HG02938 (cell line): ENCODE measurements around the gene COL5A1.
"Not testable (repeated sequence)": the region's sequence is repeated elsewhere in the genome, so short reads cannot be mapped to it uniquely, and the experiment has no call there.

Experiments
- ATAC-seq: cut with Tn5 transposase; IDR thresholded peaks from one replicate; pipeline ENCODE4 v1.9.1; 2021; ENCODE audit warnings: mild to moderate bottlenecking, moderate library complexity; ENCODE audit not compliant: unreplicated experiment

The COL5A1 gene

DNA sequence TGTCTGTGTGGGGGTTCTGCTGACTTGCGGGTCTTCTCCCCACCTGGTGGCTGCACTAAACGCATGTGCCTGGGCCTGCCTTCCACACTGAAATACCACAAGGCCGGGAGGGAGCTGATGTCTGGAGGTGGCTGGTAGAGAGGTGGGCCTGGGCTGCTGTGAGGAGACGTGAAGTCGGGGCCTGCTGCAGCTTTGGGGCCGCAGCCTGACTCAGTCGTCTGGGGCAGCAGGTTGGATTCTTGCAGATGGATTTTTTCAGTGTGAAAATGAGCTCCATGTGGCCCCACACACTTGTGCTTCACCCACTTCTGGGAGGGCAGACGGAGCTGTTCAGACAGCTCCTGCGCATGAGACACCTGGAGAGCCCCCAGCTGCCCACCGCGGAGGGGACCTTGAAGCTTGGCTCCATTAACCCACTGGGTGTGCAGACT lies 29.3 kb downstream of the COL5A1 start:
- ATAC-seq = no peak

DNA sequence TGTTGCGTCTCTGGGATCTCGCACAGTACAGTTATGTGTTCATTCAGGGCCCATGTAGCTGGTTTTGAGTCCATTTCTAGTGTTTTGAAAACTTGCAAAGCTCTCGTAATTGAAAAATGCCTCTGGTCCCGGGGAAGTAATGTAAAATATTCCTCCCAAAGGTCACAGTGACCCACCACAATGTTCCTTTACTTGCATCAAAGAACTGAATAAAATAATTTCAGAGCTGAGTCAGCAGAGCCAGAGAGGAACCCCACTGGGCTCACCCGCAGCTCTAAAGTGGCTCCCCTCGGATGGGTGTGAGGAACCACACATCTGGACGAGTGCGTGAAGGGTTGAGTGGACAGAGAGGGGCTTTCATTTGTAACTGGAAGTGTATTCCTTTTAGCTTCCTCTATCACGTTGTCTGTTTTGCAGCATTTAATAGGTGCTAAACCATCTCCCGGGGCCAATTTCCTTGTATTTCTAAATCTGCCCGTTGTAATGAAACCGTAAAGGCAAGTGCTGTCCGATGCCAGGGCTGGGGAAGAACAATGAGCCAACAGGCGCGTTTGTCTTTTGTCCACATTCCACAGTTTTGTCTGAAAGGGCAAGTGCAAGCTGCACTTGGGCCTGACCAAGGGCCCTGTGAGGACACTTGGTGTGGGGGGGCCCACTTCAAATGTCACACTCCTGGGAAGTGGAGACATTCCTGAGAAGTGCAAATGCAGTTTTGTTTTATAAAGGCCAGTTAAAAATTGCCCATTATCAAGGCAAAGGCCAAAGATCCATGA lies 29.9 kb downstream of the COL5A1 start:
- ATAC-seq = no peak

DNA sequence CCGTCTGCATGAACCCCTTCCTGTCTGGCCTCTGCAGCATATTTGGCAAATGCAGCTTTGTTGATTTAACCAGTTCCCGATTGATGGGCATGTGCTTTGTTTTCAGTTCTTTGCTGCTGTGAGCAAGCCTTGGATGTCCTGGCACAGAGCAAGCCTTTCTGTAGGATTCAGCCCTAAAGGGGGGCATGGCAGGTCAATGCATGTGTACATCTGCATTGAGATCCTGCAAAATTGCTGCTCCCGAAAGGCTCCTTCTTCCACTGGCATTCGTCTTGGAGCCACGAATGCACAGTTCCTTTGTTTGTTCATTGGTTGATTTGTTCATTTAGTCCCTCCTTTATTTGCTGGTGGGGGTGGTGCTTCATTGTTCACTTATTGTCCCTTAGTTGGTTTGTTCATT lies 34.8 kb downstream of the COL5A1 start:
- ATAC-seq = no peak

DNA sequence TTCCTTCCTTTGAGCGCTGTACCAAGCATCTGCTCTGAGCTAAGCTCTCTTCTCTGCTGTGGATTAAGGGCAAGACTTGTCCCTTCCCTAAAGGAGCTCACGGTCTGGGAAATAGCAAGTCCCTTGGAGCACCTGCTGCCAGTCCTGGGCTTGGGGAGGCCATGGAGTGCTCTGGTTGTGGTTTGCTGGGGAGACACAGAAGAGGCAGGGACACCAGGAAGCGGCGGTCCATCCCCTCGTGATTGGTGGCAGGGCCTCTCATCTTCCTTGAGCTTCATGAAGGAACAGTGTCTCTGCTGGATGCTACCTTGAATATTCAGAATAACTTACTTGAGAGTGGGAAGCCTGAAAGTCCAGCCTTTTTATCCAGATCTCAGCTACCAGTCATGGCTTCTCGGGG lies 35.3 kb downstream of the COL5A1 start:
- ATAC-seq = no peak

DNA sequence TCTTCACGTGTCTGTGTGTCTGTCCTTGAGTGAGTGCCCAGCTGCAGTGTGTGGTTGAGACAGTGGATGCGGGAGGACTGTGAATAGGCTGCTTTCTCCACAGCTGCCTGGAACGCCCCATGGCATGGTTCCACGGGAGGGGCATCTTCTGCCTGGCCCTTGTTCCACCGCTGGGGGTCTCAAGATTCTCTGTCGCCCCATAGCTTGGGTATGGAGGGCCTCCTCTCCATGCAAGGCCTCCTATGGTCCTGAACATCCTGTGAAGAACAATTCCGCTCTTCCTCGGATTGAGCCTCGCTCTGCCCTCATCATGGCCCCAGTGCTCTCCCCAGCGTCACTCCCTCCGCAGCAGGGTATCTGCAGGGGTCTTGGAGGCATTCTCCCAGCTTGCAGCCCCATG lies 36.1 kb downstream of the COL5A1 start:
- no peak for ATAC-seq

DNA sequence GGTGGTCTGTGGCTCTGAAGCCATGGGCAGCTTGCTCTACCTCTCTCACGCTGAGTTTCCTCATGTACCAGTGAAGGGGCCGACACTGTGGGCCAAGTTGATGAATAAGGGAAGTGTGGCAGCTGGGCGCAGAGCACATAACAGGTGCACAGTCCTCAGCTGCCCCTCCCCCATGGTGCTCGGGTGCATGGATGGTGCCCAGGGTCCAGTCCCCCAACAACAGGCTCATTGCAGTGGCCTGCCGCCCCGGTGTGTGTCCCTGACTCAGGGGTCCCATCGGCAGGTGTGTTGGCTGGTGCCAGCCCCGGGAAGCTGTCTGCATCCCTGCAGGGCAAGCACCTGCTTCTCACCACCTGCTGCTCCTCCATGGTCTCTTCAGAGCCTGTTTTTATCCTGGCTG lies 36.6 kb downstream of the COL5A1 start:
- ATAC-seq = no peak

DNA sequence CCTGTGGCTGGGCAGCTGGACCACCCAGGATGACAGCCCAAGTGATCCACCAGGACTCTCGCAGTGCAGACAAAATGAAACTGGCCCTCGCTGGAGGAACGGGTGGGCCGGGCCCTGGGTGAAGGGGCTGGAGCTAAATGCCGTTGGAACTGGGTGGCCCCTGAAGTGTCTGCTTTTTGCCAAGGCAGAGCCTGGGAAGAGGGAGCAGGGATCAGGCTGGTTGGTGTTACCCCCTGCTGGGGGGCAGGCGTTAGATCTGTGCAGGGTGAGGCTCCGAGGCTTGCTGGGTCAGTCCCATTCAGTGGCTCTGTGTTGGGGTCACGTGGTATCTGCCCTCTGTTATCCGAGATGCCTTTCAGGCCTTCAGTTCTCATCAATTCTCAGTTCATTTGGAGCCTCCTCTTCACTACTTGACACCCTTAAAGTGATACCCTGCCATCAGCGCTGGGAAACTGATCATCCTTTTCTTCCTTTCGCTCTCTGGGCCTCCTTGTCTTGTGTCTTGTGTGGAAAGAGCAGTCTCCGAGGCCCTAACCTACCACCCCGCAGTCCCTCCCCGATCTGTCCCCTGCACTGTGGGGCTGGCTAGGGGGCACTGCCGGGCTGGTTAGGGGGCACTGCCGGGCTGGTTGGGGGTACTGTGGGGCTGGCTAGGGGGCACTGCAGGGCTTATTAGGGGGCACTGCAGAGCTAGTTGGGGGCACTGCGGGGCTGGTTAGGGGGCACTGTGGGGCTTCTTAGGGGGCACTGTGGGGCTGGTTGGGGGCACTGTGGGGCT lies 37.3 kb downstream of the COL5A1 start:
- ATAC-seq = no peak

DNA sequence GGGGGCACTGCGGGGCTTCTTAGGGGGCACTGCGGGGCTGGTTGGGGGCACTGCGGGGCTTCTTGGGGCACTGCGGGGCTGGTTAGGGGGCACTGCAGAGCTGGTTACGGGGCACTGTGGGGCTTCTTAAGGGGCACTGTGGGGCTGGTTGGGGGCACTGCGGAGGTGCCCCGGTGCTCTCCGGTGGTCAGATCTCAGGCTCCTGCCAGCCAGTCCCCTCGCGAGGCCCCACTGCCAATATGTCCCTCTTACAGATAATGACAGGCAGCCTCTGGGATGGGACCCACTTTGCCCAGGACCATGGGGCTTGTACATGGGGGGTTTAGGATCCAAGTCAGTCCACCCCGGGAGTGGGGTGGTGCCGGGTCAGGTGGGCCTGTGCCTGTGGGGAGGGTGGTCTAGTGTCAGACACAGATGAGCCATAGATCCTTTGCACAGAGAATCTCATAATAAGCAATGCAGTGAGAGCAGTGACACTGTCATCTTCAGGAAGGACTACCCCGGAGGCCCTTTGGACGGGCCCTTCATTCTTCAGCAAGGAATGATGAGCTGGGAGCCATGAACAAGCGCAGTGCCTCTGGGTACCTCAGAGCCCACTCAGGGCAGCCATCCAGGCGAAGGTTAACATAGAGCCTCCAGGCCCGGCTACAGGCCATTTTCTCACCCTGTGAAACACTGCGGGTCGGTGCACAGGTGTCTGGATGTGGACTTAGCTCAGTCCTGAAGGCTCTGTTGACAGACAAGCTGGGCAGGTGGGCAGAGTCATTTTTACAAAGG lies 38.2 kb downstream of the COL5A1 start:
- no peak for ATAC-seq

DNA sequence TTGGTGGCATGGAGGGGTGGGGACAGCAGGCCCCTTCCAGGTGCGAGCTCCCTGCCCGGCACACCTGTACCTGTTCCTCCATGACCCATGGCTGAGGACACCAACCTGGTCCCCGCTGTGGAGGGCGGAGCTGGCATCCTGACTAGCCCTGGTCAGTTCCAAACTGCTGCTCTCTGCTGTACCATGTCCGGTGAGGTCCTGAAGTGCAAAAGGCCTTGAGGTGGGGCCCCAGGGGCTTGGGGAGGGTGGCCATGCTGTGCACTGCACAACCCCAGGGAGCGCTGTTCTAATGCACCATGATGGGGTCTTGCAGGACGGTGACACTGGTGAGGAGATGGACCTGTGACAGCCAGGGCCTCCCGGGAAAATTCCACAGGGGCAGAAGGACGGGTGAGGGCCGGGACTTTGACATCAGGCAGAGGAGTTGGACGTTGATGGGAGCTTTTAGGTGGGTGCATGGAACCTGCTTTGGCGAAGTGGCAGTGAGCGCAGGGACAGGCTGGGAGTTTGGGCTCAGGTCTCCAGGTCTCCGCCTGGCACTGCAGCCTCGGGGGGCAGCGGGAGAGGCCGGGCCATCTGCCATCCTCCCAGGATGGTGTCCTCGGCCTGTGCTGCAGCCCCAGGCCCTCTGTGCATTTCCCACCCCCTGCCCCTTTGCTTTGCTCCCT lies 38.9 kb downstream of the COL5A1 start:
- no peak for ATAC-seq

DNA sequence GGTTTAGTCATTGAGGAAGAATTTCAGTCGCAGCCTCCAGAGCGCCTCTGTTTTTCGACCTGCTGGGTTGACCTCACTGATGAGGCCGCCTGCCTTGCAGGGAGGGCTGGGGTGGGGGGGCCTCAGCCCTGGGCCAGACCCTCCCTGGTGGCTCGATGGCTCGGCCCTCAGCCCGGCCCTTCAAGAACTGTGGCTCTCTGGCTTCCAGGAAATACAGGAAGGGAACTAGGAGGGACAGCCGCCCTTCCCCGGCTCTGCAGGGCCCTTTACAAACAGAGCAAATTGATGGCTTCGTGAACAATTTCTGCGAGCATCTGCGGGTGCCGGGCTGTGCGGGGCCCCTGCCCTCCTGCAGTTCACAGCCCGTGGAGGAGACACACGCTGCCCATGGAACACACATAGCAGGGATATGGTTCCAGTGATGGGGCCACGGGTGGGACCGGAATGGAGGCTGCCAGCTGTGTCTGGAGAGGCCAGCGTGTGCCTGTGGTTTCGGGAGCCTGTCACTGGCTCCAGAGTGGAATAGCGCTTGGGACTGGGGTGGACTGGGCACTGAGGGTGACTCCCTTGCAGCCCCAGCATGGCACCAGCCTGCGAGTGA lies 39.6 kb downstream of the COL5A1 start:
- no peak for ATAC-seq

DNA sequence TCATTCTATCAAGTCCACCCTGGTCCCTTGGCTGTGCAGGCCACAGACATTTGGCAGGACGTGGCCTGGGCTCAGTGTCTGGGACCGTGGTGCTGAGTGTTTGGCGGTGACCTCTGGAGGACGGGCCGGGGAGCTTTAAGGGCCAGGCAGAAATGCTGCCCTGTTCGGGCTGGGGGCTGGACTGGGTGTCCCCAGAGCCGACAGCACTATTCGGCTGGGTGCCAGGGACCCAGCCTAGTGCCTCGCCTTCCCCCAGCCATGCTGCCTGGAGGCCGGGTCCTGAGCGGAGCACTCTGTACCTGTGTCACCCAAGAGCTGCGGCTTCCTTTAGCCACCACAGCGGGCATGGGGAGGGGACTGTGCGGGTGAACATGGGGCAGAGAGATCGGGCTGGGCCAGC lies 40.4 kb downstream of the COL5A1 start:
- no peak for ATAC-seq

DNA sequence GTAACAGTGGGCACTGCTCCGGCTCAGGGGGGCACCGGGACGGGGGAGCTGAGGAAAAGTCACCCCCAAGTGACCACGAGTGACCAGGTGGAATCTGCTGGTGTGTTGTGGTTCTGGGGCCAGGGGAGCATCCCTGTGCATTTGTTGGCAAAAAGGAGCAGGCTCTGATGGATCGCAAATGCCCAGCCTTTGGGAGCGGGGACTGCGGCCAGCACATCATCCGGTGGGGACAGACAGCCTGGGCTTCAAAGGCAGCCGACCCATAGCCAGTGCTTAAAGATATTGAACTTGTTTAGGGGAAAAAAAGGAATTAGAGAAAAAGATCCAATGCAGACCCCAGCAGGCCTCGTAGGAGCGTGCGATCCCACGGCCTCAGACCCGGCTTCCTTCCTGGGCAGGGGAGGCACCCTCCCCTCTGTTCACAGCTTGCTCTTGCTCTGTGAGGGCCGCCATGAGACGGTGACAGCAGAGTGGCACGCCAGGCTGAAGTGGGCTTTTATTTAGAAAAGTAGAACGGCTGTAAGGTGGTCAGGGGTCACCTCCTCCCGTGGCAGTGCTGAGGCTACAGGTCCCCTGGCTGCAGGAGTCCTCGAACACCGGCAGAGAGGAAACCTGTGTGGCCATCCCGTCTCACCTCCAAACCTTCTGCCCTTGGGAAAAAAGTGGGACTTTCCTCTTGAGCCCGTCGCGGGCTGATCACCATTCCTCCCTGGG lies 41.2 kb downstream of the COL5A1 start:
- ATAC-seq = no peak

DNA sequence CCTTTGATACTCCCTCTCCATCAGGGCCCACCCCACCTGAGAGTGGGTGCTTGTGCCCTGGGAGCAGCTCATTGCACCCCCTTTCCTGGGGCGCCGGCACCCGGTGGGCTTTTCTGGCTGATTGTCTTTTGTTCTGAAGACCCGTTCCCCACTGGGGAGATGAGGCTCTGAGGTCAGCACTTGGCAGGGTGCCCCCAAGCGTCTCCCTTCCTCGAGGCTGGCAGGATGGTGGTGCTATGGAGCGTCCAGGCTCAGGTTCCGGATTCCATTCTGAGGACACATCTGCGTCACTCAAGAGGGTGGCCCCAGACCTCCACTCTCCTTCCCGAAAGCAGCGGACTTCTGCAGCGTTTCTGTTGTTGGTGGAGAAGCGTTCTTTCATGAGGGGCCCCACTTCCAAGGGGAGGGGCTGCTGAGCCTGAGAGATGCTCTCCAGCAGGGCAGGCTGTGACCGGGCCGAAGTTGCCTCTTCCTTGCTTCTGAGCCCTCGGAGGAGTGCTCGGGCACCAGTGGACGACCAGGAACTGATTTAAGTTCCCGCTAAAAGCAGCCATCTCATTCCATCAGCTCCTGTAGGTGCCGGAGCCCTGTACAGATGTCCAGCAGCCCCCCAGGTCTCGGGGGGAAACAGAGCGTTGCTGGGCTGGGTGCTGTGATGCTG lies 42.2 kb downstream of the COL5A1 start:
- ATAC-seq = no peak

DNA sequence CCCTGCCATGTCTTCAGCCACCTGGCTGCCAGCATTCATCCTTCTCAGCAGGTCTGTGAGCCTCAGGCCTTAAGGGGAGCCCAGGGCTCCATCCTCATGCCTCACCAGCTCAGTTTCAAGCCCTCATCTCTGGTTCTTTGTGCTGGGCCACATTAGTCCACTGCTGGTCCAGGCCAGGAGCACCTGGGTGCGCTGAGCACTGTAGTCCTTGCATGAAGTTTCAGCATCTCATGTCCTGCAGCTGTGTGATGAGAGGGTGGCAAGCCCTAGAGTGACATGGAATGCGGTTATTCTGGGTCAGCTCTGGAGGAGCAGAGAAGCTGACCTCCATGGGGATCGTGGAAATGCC lies 42.7 kb downstream of the COL5A1 start:
- ATAC-seq = no peak

DNA sequence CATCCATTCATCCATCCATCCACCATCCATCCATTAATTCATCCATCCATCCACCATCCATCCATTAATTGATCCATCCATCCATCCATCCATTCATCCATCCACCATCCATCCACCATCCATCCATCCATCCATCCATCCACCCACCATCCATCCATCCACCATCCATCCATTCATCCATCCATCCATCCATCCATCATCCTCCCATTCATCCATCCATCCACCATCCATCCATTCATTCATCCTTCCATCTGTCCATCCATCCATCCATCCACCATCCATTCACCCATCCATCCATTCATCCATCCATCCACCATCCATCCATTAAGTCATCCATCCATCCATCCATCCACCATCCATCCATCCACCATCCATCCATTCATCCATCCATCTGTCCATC lies 43.3 kb downstream of the COL5A1 start:
- not testable (repeated sequence) for ATAC-seq

DNA sequence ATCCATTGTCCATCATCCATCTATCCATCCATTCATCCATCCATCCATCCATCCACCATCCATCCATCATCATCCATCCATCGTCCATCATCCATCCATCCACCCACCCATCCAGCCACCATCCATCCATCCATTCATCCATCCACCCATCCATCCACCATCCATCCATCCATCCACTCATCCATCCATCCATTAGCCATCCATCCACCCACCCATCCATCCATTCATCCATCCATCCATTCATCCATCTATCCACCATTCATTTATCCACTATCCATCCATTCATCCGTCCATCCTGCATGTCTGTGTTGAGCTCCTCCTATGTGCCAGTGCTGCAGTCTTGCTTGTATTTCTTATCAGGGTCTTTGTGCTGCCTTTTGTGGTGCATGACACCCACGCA lies 44.2 kb downstream of the COL5A1 start:
- no peak for ATAC-seq

DNA sequence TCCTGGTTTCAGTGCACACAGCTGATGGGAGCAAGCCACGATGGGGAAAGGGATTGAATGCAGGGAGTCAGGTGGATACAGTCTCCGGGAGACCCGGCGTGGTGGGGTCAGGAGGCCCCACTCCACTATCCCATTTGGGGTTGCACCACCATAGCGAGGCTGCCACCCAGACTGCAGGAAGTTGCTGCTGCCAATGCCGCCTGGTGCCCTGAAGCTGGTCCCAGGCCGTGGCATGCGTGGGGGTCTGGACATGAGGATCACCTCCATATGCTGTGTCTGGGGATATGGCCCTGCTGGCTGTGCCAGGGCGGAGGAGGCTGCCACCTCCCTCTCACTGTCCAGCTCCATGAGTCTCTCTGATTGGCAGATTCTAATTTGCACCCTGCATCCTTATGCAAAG lies 45.3 kb downstream of the COL5A1 start:
- no peak for ATAC-seq

DNA sequence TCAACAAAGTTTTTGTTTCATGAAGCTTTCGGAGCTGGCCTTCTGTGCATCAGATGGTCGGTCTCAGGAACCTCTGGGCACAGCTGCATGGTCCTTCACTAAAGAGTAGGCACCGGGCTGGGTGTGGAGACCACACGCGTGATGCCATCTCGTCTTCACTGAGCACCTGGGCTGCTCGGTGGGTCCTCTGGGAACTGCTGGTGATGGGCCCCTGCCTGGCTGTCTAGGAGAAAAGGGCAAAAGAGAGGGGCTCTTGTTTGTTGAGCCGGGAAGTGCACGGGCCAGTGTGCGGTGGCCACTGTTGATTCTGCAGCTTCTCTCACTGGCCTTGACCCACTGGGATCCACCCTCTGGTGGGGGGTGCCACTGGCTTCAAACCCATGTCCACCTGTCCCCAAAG lies 46.0 kb downstream of the COL5A1 start:
- ATAC-seq = no peak

DNA sequence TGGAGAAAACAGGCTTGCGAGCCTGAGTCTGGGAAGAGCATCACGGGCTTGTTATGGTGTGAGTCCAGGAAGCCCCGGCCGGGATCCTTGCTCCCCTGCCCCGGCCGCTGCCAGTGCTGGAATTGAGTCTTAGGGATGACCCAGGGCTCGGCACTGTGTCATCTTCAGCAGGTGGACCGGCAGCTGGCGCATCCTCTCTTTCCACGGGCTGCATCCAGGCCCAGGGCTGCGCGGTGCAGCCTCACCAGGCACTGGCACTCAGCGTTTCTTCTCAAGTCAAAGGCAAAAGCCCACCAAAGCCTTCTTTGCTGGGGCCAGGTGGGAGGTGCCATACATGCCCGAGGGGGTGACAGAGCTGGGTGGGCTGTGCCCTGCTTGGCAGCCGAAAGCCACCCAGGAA lies 46.6 kb downstream of the COL5A1 start:
- no peak for ATAC-seq
